Caco-2 (cell line): Measurements from ENCODE around the gene GPR150. TPM values are rescaled to one million over a fixed set of nuclear protein-coding genes. Genes with fewer than 3 reads are reported as not detected.

Source experiments
- BruUV-seq: library from RNA; stranded (reverse); fragments of 400-500 nt; replicated peaks from 2 replicates; lab custom pipeline; 2021; lab: Mats Ljungman, UMichigan
- CTCF ChIA-PET: fragments of 300-600 bp; sonication (Branson Sonifier 250); formaldehyde crosslinking; loops from one replicate; lab custom pipeline; 2022; ENCODE audit warnings: antibody characterized with exemption; lab: Charles Lee
- POLR2A ChIA-PET: fragments of 300-600 bp; sonication (Branson Sonifier 250); formaldehyde crosslinking; loops from one replicate; lab custom pipeline; 2022; ENCODE audit warnings: antibody characterized with exemption; lab: Charles Lee
- DNase-seq, 2 experiments: peaks; one replicate each; pipeline versions ENCODE4 v3.0.0 to v3.0.0-alpha.2; 2020 to 2022
- H3K27me3 ChIP-seq: replicated peaks from 2 replicates; pipeline ENCODE4 v1.6.0; 2011; ENCODE audit warnings: low read length; ENCODE audit not compliant: control insufficient read depth, insufficient read depth
- H3K36me3 ChIP-seq: 2 replicates; pipeline ENCODE4 v1.5.1; 2011; ENCODE audit warnings: low read length; ENCODE audit not compliant: control insufficient read depth, insufficient read depth
- H3K4me1 ChIP-seq: fragments of 250-450 bp; sonication (Bioruptor Pico); 2 replicates; pipeline ENCODE4 v1.5.1; 2020; ENCODE audit warnings: mild to moderate bottlenecking
- H3K4me3 ChIP-seq: 2 replicates; pipeline ENCODE4 v1.5.1; 2011; ENCODE audit warnings: low read depth, mild to moderate bottlenecking, control low read depth, low read length
- H3K9me3 ChIP-seq: fragments of 250-450 bp; sonication (Bioruptor Pico); 2 replicates; pipeline ENCODE4 v1.5.1; 2020; ENCODE audit warnings: mild to moderate bottlenecking, moderate library complexity
- H3K27ac Mint-ChIP-seq: one replicate; pipeline ENCODE4 v1.8.0; 2022; ENCODE audit warnings: mixed read lengths; ENCODE audit not compliant: unreplicated experiment
- H3K27me3 Mint-ChIP-seq: one replicate; pipeline ENCODE4 v1.8.0; 2022; ENCODE audit warnings: mixed read lengths; ENCODE audit not compliant: insufficient read depth, unreplicated experiment
- H3K36me3 Mint-ChIP-seq: one replicate; pipeline ENCODE4 v1.8.0; 2022; ENCODE audit warnings: mild to moderate bottlenecking, mixed read lengths; ENCODE audit not compliant: insufficient read depth, unreplicated experiment
- H3K4me1 Mint-ChIP-seq: one replicate; pipeline ENCODE4 v1.8.0; 2022; ENCODE audit warnings: low read depth, mixed read lengths; ENCODE audit not compliant: unreplicated experiment
- H3K4me3 Mint-ChIP-seq: one replicate; pipeline ENCODE4 v1.8.0; 2022; ENCODE audit warnings: mild to moderate bottlenecking, moderate library complexity, mixed read lengths; ENCODE audit not compliant: unreplicated experiment
- H3K9me3 Mint-ChIP-seq: one replicate; pipeline ENCODE4 v1.8.0; 2022; ENCODE audit warnings: mixed read lengths; ENCODE audit not compliant: unreplicated experiment
- CTCF ChIP-seq, 2 experiments: fragments of 200-600 bp in 1 of 2; IDR thresholded peaks; 1 replicate in 1 of 2; 2 replicates in 1 of 2; pipeline versions ENCODE4 v1.5.1 to v1.8.0; 2011 to 2022; ENCODE audit warnings: antibody characterized with exemption in 1 of 2, control low read depth in 1 of 2, inconsistent platforms in 1 of 2, low read depth in 1 of 2, low read length in 1 of 2, mild to moderate bottlenecking in 1 of 2, moderate library complexity in 1 of 2; ENCODE audit not compliant: insufficient read depth in 1 of 2, severe bottlenecking in 1 of 2, unreplicated experiment in 1 of 2
- intact Hi-C: fragments of 100-400 bp; cut with micrococcal nuclease; formaldehyde crosslinking; loops from one replicate; pipeline ENCODE4 v1.10.0; 2022; ENCODE audit not compliant: unreplicated experiment
- total RNA-seq: library from RNA; stranded (reverse); gene quantifications from 2 replicates; pipeline ENCODE4 v1.2.3, GENCODE V29; 2022

The GPR150 gene
- total RNA-seq, 1 experiment from 2014 or later = 0.27 TPM

DNA sequence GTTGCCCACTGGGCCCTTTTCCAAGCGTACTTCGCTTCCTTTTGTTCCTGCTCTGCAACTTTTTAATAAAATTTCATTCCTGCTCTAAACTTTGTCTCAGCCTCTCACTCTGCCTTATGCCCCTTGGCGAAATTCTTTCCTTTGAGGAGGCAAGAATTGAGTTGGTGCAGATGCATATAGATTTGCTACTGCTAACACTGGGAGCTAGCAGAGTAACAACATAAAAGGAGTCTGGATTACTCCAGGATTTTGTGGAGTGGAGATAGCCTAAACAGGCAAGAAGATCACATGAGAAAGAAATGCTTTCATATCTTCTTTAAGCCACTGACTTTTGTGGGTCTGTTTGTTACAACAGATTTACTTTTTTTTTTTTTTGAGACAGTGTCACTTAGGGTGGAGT lies 13.8 kb downstream of the GPR150 start:
- Mint-ChIP-seq H3K36me3 (no peaks in the 10 kb centered on the region), H3K9me3 (peaks cover 6% of the 10 kb centered on the region), H3K4me3 (no peak overlapping the region), H3K4me1 (peaks cover 11% of the 10 kb centered on the region), H3K27ac (no peak overlapping the region), H3K27me3 (no peaks in the 10 kb centered on the region)
- Histone ChIP-seq H3K27me3 (no peaks in the 10 kb centered on the region), H3K9me3 (no peaks in the 10 kb centered on the region), H3K4me1 (peaks cover 4% of the 10 kb centered on the region; the same call in 1 of the 2 replicates), H3K4me3 (no peak overlapping the region), H3K36me3 (no peaks in the 10 kb centered on the region)
- ChIA-PET POLR2A (interaction anchor here (0.6 kb wide), 1 partner anchor 8 kb away, joined by 3 read pairs; no protein-coding TSS in a partner anchor), CTCF (no interaction called here)
- no peak for TF ChIP-seq CTCF (IDR thresholded peaks at IDR 0.05; ENCODE audit: insufficient read depth in 1 of 2, low read depth in 1 of 2, low read length in 1 of 2, severe bottlenecking in 1 of 2, unreplicated experiment in 1 of 2)
- intact Hi-C loops = no loop called here
- BruUV-seq = no TSS peak
- no peak for DNase-seq

- H3K4me1 ChIP-seq = peaks cover 4% of the 10 kb centered on the region; the same call in 1 of the 2 replicates
- Mint-ChIP-seq H3K27ac (no peak overlapping the region), H3K9me3 (peaks cover 5% of the 10 kb centered on the region), H3K4me1 (peaks cover 11% of the 10 kb centered on the region), H3K27me3 (no peaks in the 10 kb centered on the region), H3K36me3 (no peaks in the 10 kb centered on the region), H3K4me3 (no peak overlapping the region)
- no peaks in the 10 kb centered on the region for H3K9me3 ChIP-seq
- H3K27me3 ChIP-seq = no peaks in the 10 kb centered on the region
- TF ChIP-seq CTCF (IDR thresholded peaks at IDR 0.05; ENCODE audit: insufficient read depth in 1 of 2, low read depth in 1 of 2, low read length in 1 of 2, severe bottlenecking in 1 of 2, unreplicated experiment in 1 of 2) = no peak
- CTCF ChIA-PET = no interaction called here
- BruUV-seq = no TSS peak
- no peak for DNase-seq
- no peak overlapping the region for H3K4me3 ChIP-seq
- POLR2A ChIA-PET = interaction anchor here (0.6 kb wide), 1 partner anchor 8 kb away, joined by 3 read pairs; no protein-coding TSS in a partner anchor
- no peaks in the 10 kb centered on the region for H3K36me3 ChIP-seq
- intact Hi-C loops = no loop called here
These were observed 14.2 kb downstream of the GPR150 start for GRCh38 chr5:95634081-95634480.

GRCh38 chr5:95638632-95639031 lies 18.7 kb downstream of the GPR150 start:
- POLR2A ChIA-PET = no interaction called here
- H3K27ac Mint-ChIP-seq = no peak overlapping the region
- intact Hi-C loops = no loop called here
- BruUV-seq = no TSS peak
- no peaks in the 10 kb centered on the region for H3K36me3 Mint-ChIP-seq
- H3K4me3 Mint-ChIP-seq = no peak overlapping the region
- Histone ChIP-seq H3K9me3 (no peaks in the 10 kb centered on the region), H3K4me1 (peaks cover 6% of the 10 kb centered on the region; the same call in 1 of the 2 replicates), H3K4me3 (no peak overlapping the region), H3K27me3 (no peaks in the 10 kb centered on the region), H3K36me3 (no peaks in the 10 kb centered on the region)
- no peak for TF ChIP-seq CTCF (IDR thresholded peaks at IDR 0.05; ENCODE audit: insufficient read depth in 1 of 2, low read depth in 1 of 2, low read length in 1 of 2, severe bottlenecking in 1 of 2, unreplicated experiment in 1 of 2)
- no peak for DNase-seq
- H3K27me3 Mint-ChIP-seq = no peaks in the 10 kb centered on the region
- CTCF ChIA-PET = no interaction called here
- no peaks in the 10 kb centered on the region for H3K9me3 Mint-ChIP-seq
- peaks cover 10% of the 10 kb centered on the region for H3K4me1 Mint-ChIP-seq
